K562 (cell line): Measurements from ENCODE around the gene DOCK1. TPM values are rescaled to one million over a fixed set of nuclear protein-coding genes. Genes with fewer than 3 reads are reported as not detected.

Experiments
- ATAC-seq: fragments of 200-7000 bp; cut with Tn5 transposase; 3 replicates; pipeline ENCODE4 v1.9.1; 2020; ENCODE audit warnings: moderate library complexity
- BruUV-seq: library from RNA; stranded (reverse); fragments of 400-500 nt; replicated peaks from 2 replicates; lab custom pipeline; 2021; lab: Mats Ljungman, UMichigan
- CTCF ChIA-PET: fragments of 300-600 bp; formaldehyde crosslinking; extraction: SDS; loops from one replicate; lab custom pipeline; 2021; ENCODE audit warnings: low intra/inter-chr PET ratio; lab: Yijun Ruan, JAX
- POLR2A ChIA-PET: fragments of 300-600, 350-650 bp; sonication (Branson Sonifier 250); formaldehyde crosslinking; extraction: SDS; loops from one replicate; lab custom pipeline; 2021; ENCODE audit warnings: antibody characterized with exemption, inconsistent platforms; lab: Yijun Ruan, JAX
- DNase-seq, 4 experiments: peaks; one replicate each; pipeline versions ENCODE4 v3.0.0 to v3.0.0-alpha.2; 2011 to 2018; ENCODE audit warnings: low spot score in 3 of 4, mixed read lengths in 3 of 4; ENCODE audit errors: extremely low read depth in 1 of 4
- FAIRE-seq: peaks from 2 replicates; lab custom pipeline; 2011; peaks lifted over from hg19 to GRCh38; lab: Jason Lieb, UNC
- H2AFZ ChIP-seq: 2 replicates; pipeline ENCODE4 v1.6.0; 2011; ENCODE audit warnings: low read depth, low read length, control low read depth, inconsistent platforms
- H3K27ac ChIP-seq: fragments of 200-600 bp; 3 replicates; pipeline ENCODE4 v1.8.0; 2011; ENCODE audit warnings: low read depth, mild to moderate bottlenecking, control low read depth, inconsistent platforms, low read length, moderate library complexity, mixed read lengths; ENCODE audit errors: extremely low read depth
- H3K27me3 ChIP-seq, 2 experiments: fragments of 300-600 bp in 1 of 2; 2 replicates in 1 of 2; 3 replicates in 1 of 2; pipeline versions ENCODE4 v1.6.0 to v1.8.0; 2011; ENCODE audit warnings: inconsistent platforms in 2 of 2, low read length in 2 of 2, mild to moderate bottlenecking in 1 of 2, mixed read lengths in 1 of 2, moderate library complexity in 1 of 2; ENCODE audit not compliant: control insufficient read depth in 2 of 2, insufficient read depth in 2 of 2
- H3K36me3 ChIP-seq: fragments of 300-600 bp; 3 replicates; pipeline ENCODE4 v1.8.0; 2011; ENCODE audit warnings: mild to moderate bottlenecking, low read length, inconsistent platforms; ENCODE audit not compliant: control insufficient read depth, insufficient read depth
- H3K4me1 ChIP-seq, 2 experiments: fragments of 200-600 bp in 1 of 2; replicated peaks in 1 of 2; 2 replicates in 1 of 2; 3 replicates in 1 of 2; pipeline versions ENCODE4 v1.5.1 to v1.8.0; 2011; ENCODE audit warnings: inconsistent platforms in 2 of 2, low read length in 2 of 2, mild to moderate bottlenecking in 1 of 2, mixed read lengths in 1 of 2, moderate library complexity in 1 of 2; ENCODE audit not compliant: control insufficient read depth in 2 of 2, insufficient read depth in 2 of 2
- H3K4me2 ChIP-seq: 2 replicates; pipeline ENCODE4 v1.6.1; 2011; ENCODE audit warnings: low read length, control low read depth, inconsistent platforms, mixed read lengths; ENCODE audit not compliant: insufficient read depth
- H3K4me3 ChIP-seq: fragments of 200-600 bp; sonication (generic), shearing (Covaris generic); 2 replicates; pipeline ENCODE4 v1.5.1; 2016; ENCODE audit warnings: control low read depth, inconsistent platforms
- H3K79me2 ChIP-seq: fragments of 200-600 bp; 3 replicates; pipeline ENCODE4 v1.8.0; 2011; ENCODE audit warnings: low read length, inconsistent platforms; ENCODE audit not compliant: control insufficient read depth, insufficient read depth
- H3K9ac ChIP-seq, 2 experiments: 2 replicates each; pipeline versions ENCODE4 v1.6.0 to v1.6.1; 2011; ENCODE audit warnings: low read depth in 2 of 2, low read length in 2 of 2, control low read depth in 1 of 2, inconsistent platforms in 1 of 2, mild to moderate bottlenecking in 1 of 2, mixed read lengths in 1 of 2; ENCODE audit not compliant: insufficient read depth in 1 of 2
- H3K9me1 ChIP-seq: one replicate; pipeline ENCODE4 v1.6.0; 2011; ENCODE audit warnings: inconsistent platforms, mild to moderate bottlenecking, low read length, moderate library complexity; ENCODE audit not compliant: control insufficient read depth, insufficient read depth
- H3K9me3 ChIP-seq: replicated peaks from 2 replicates; pipeline ENCODE4 v1.5.1; 2011; ENCODE audit warnings: low read depth, low read length, inconsistent platforms; ENCODE audit not compliant: control insufficient read depth, insufficient read depth
- H4K20me1 ChIP-seq: replicated peaks from 2 replicates; pipeline ENCODE4 v1.6.1; 2011; ENCODE audit warnings: low read length, inconsistent platforms, mixed read lengths; ENCODE audit not compliant: control insufficient read depth, insufficient read depth
- ADNP ChIP-seq: fragments of 200-800 bp; sonication (Bioruptor generic); IDR thresholded peaks from 2 replicates; pipeline ENCODE4 v1.6.1; 2016; ENCODE audit warnings: missing genetic modification characterization, missing compliant biosample characterization
- CCAR2 ChIP-seq: fragments of 200-400 bp; formaldehyde crosslinking; IDR thresholded peaks from 2 replicates; pipeline ENCODE4 v1.6.1; 2017; ENCODE audit warnings: mild to moderate bottlenecking, low read depth, low read length
- CCNT2 ChIP-seq: IDR thresholded peaks from 2 replicates; pipeline ENCODE4 v1.6.1; 2011; ENCODE audit warnings: borderline replicate concordance, low read depth, mild to moderate bottlenecking, moderate library complexity, mixed read lengths, low read length; ENCODE audit not compliant: insufficient read length; ENCODE audit errors: extremely low read depth
- CXXC5 ChIP-seq: fragments of 250-450 bp; sonication (Bioruptor Pico); IDR thresholded peaks from 2 replicates; pipeline ENCODE4 v1.8.0; 2022; ENCODE audit warnings: inconsistent platforms, mild to moderate bottlenecking, moderate library complexity
- FOXK2 ChIP-seq, 2 experiments: fragments of 450-650 bp; IDR thresholded peaks in 1 of 2; conservative IDR thresholded peaks in 1 of 2; 2 replicates each; pipeline ENCODE4 v1.6.1; 2016; ENCODE audit warnings: low read depth in 2 of 2, mild to moderate bottlenecking in 1 of 2
- KLF16 ChIP-seq: IDR thresholded peaks from 2 replicates; pipeline ENCODE4 v1.6.1; 2016; ENCODE audit warnings: antibody characterized with exemption
- MEIS2 ChIP-seq: fragments of 450-650 bp; IDR thresholded peaks from 2 replicates; pipeline ENCODE4 v1.6.1; 2014; ENCODE audit warnings: mild to moderate bottlenecking; ENCODE audit not compliant: partially characterized antibody
- MYNN ChIP-seq, 2 experiments: sonication (generic); formaldehyde crosslinking in 1 of 2; IDR thresholded peaks; 2 replicates each; pipeline versions ENCODE4 v1.5.0 to v1.6.1; 2016 to 2020; ENCODE audit warnings: antibody characterized with exemption in 1 of 2, missing genetic modification reagents in 1 of 2
- RAD51 ChIP-seq: fragments of 450-650 bp; IDR thresholded peaks from 2 replicates; pipeline ENCODE4 v1.7.1; 2016; ENCODE audit warnings: low read depth, mild to moderate bottlenecking, borderline replicate concordance
- ZFPM2 ChIP-seq: fragments of 250-450 bp; sonication (Bioruptor Pico); IDR thresholded peaks from 2 replicates; pipeline ENCODE4 v1.5.1; 2022; ENCODE audit warnings: mild to moderate bottlenecking
- ZNF121 ChIP-seq: sonication (generic); formaldehyde crosslinking; conservative IDR thresholded peaks from 2 replicates; pipeline ENCODE4 v1.8.0; 2022; ENCODE audit warnings: missing genetic modification reagents
- ZNF445 ChIP-seq: fragments of 250-450 bp; sonication (Bioruptor Pico); IDR thresholded peaks from 2 replicates; pipeline ENCODE4 v1.4.0; 2020; ENCODE audit warnings: low read depth, mild to moderate bottlenecking, moderate library complexity
- ZNF79 ChIP-seq: fragments of 250-450 bp; sonication (Bioruptor Pico); IDR thresholded peaks from 2 replicates; pipeline ENCODE4 v1.4.0; 2020; ENCODE audit warnings: low read depth, mild to moderate bottlenecking, moderate library complexity
- WGBS: fragments of 100-300 bp; shearing (Covaris generic); methylation state at CpG from one replicate; pipeline ENCODE4 v1.1.6; 2016; ENCODE audit warnings: low coverage, mixed read lengths; ENCODE audit not compliant: insufficient coverage; ENCODE audit errors: missing lambda C conversion rate; 5-methylcytosine and 5-hydroxymethylcytosine counted together
- in situ Hi-C: fragments of 300-500 bp; cut with MboI; formaldehyde crosslinking; loops from 4 replicates; pipeline ENCODE4 v1.15.0; 2018; ENCODE audit warnings: inconsistent platforms, mixed read lengths
- intact Hi-C: fragments of 100-400 bp; cut with micrococcal nuclease; formaldehyde crosslinking; loops from 2 replicates; pipeline ENCODE4 v1.14.2; 2022
- polyA plus RNA-seq, 8 experiments: library from polyadenylated mRNA; depleted of rRNA in 4 of 8; stranded (reverse) in 5 of 8; unstranded in 3 of 8; fragments of >200 nt; fragmentation: Nextera tagmentation in 2 of 8; fragmentation: Illumina TruSeq in 1 of 8; extraction: Ambion mirVana in 2 of 8; extraction: Trizol in 1 of 8; gene quantifications; 2 replicates each; pipeline versions ENCODE4 v1.2.1 to v1.2.3, GENCODE V29; 2011 to 2014; ENCODE audit warnings: inconsistent platforms in 1 of 8, missing spikeins in 1 of 8
- total RNA-seq, 7 experiments: library from RNA; depleted of rRNA in 6 of 7; stranded (reverse); fragments of >200 nt in 6 of 7; fragmentation: Illumina TruSeq in 2 of 7; extraction: Trizol in 2 of 7; gene quantifications; 2 replicates each; pipeline versions ENCODE4 v1.2.1 to v1.2.3, GENCODE V29; 2011 to 2021; ENCODE audit warnings: low replicate concordance in 1 of 7
- TF ChIP-seq, protein P1 (sequence below): IDR thresholded peaks from 3 replicates; pipeline ENCODE4 v1.6.1; 2011; ENCODE audit warnings: borderline replicate concordance, mild to moderate bottlenecking; ENCODE audit not compliant: insufficient read length, insufficient read depth
- TF ChIP-seq, protein P2 (sequence below): fragments of 200-800 bp; sonication (Bioruptor generic); IDR thresholded peaks from 2 replicates; pipeline ENCODE4 v1.6.1; 2017; ENCODE audit warnings: missing genetic modification characterization, missing compliant biosample characterization
- TF ChIP-seq, protein P3 (sequence below): fragments of 200-800 bp; sonication (Bioruptor generic); IDR thresholded peaks from 2 replicates; pipeline ENCODE4 v1.6.1; 2017; ENCODE audit warnings: missing genetic modification characterization, missing compliant biosample characterization

Gene DOCK1
- total and polyA plus RNA-seq, 9 of the 15 experiments (the other 6 are each of a cell fraction or from before 2014, with no cell fraction given): 0.31 TPM; not detected in 8

DNA sequence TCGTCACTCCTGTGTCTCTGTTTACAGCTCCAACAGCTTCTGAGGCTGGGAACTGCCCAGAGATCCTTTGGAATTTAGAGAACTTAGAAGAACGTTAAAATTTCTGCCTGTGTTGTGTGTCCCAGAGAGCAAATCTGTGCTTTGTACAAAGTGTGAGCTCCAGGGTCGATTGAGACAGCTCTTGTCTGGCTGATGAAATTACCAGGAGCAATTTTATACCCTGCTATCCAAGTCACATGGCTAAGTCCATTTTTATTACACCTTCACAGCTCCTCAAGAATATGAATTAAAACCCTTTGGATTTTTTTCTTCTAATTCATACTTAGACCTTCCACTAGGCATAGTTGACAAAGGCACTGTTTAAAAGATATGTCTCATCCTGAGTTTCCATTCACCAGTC is 337.7 kb downstream of the DOCK1 start:
- DNase-seq: no peak
- H3K9ac ChIP-seq: no peak overlapping the region
- in situ Hi-C loops: no loop called here

More for the DNA sequence above, 337.7 kb downstream of the DOCK1 start:
- TF ChIP-seq RAD51 (no peak), MYNN (IDR thresholded peaks at IDR 0.05) (no peak), MYNN (CRISPR knock-in tag; IDR thresholded peaks at IDR 0.05) (no peak), ZNF79 (CRISPR knock-in tag) (no peak), ADNP (tag) (no peak), FOXK2 (conservative IDR thresholded peaks at IDR 0.05 in 1 of 2, IDR thresholded peaks at IDR 0.05 in 1 of 2; ENCODE audit: low read depth in 2 of 2) (no peak), CCNT2 (no peak), CCAR2 (no peak), ZNF121 (CRISPR knock-in tag) (no peak), MEIS2 (no peak), KLF16 (no peak), ZNF445 (CRISPR knock-in tag) (no peak), CXXC5 (CRISPR knock-in tag) (no peak), ZFPM2 (no peak)
- TF ChIP-seq, protein P1, sequence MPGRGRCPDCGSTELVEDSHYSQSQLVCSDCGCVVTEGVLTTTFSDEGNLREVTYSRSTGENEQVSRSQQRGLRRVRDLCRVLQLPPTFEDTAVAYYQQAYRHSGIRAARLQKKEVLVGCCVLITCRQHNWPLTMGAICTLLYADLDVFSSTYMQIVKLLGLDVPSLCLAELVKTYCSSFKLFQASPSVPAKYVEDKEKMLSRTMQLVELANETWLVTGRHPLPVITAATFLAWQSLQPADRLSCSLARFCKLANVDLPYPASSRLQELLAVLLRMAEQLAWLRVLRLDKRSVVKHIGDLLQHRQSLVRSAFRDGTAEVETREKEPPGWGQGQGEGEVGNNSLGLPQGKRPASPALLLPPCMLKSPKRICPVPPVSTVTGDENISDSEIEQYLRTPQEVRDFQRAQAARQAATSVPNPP: no peak
- TF ChIP-seq, protein P2, sequence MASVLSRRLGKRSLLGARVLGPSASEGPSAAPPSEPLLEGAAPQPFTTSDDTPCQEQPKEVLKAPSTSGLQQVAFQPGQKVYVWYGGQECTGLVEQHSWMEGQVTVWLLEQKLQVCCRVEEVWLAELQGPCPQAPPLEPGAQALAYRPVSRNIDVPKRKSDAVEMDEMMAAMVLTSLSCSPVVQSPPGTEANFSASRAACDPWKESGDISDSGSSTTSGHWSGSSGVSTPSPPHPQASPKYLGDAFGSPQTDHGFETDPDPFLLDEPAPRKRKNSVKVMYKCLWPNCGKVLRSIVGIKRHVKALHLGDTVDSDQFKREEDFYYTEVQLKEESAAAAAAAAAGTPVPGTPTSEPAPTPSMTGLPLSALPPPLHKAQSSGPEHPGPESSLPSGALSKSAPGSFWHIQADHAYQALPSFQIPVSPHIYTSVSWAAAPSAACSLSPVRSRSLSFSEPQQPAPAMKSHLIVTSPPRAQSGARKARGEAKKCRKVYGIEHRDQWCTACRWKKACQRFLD (CRISPR knock-in tag): no peak
- TF ChIP-seq, protein P3, sequence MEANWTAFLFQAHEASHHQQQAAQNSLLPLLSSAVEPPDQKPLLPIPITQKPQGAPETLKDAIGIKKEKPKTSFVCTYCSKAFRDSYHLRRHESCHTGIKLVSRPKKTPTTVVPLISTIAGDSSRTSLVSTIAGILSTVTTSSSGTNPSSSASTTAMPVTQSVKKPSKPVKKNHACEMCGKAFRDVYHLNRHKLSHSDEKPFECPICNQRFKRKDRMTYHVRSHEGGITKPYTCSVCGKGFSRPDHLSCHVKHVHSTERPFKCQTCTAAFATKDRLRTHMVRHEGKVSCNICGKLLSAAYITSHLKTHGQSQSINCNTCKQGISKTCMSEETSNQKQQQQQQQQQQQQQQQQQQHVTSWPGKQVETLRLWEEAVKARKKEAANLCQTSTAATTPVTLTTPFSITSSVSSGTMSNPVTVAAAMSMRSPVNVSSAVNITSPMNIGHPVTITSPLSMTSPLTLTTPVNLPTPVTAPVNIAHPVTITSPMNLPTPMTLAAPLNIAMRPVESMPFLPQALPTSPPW: no peak
- Histone ChIP-seq H2AFZ (no peak overlapping the region), H3K4me3 (no peak overlapping the region), H3K4me2 (no peak overlapping the region), H3K9me1 (no peaks in the 10 kb centered on the region), H3K79me2 (no peaks in the 10 kb centered on the region), H3K4me1 (no peaks in the 10 kb centered on the region), H3K36me3 (no peaks in the 10 kb centered on the region), H3K27ac (no peak overlapping the region), H3K9me3 (no peaks in the 10 kb centered on the region), H4K20me1 (no peaks in the 10 kb centered on the region), H3K27me3 (no peaks in the 10 kb centered on the region)
- FAIRE-seq: no peak
- ChIA-PET CTCF (no interaction called here), POLR2A (no interaction called here)
- BruUV-seq: no TSS peak
- intact Hi-C loops: no loop called here
- 0% methylated on average over 3 of the region's 3 CpGs for WGBS
- no peak for ATAC-seq
